Esophagus (tissue), 2 donors: ENCODE measurements around the gene GMDS. TPM values are rescaled to one million over a fixed set of nuclear protein-coding genes. Genes with fewer than 3 reads are reported as not detected.

Experiments used
- H3K27ac ChIP-seq, 2 donors: one replicate each; pipeline ENCODE4 v1.5.1; 2013; ENCODE audit warnings: low read depth in 2 of 2, mild to moderate bottlenecking in 2 of 2, inconsistent platforms in 1 of 2, low read length in 1 of 2, moderate library complexity in 1 of 2
- H3K27me3 ChIP-seq, 2 donors: one replicate each; pipeline ENCODE4 v1.6.1; 2013; ENCODE audit warnings: low read length in 2 of 2, control low read depth in 1 of 2, mild to moderate bottlenecking in 1 of 2; ENCODE audit not compliant: insufficient read depth in 2 of 2, control insufficient read depth in 1 of 2
- H3K36me3 ChIP-seq, 2 donors: one replicate each; pipeline ENCODE4 v1.6.1; 2013; ENCODE audit warnings: low read length in 1 of 2; ENCODE audit not compliant: control insufficient read depth in 2 of 2, insufficient read depth in 2 of 2
- H3K4me1 ChIP-seq, 2 donors: one replicate each; pipeline ENCODE4 v1.6.1; 2013; ENCODE audit warnings: low read length in 1 of 2; ENCODE audit not compliant: control insufficient read depth in 2 of 2, insufficient read depth in 2 of 2
- H3K4me3 ChIP-seq, 2 donors: one replicate each; pipeline ENCODE4 v1.5.1; 2013; ENCODE audit warnings: low read length in 2 of 2, mild to moderate bottlenecking in 2 of 2, low read depth in 1 of 2, moderate library complexity in 1 of 2
- H3K9me3 ChIP-seq, 2 donors: one replicate each; pipeline ENCODE4 v1.6.1; 2013; ENCODE audit warnings: mild to moderate bottlenecking in 2 of 2, low read depth in 1 of 2, low read length in 1 of 2, moderate library complexity in 1 of 2; ENCODE audit not compliant: control insufficient read depth in 2 of 2, insufficient read depth in 1 of 2
- WGBS, 2 donors: extraction: QIAGEN DNeasy Blood & Tissue Kit; methylation state at CpG; one replicate each; pipeline ENCODE4 v1.1.7; 2013; 5-methylcytosine and 5-hydroxymethylcytosine counted together
- polyA plus RNA-seq, 2 donors: library from polyadenylated mRNA; stranded (reverse); fragments of 200-250 nt; gene quantifications; one replicate each; pipeline ENCODE4 v1.2.3, GENCODE V29; 2013
- donor health status: healthy with polysubstance abuse.
- donor health status: Bipolar disorder and iron deficiency.

Gene GMDS
- polyA plus RNA-seq, 2 donors, result 42.4 to 54.5 TPM

GRCh38 chr6:1778686-1779235 lies 466.6 kb downstream of the GMDS start:
- no peak overlapping the region for H3K27ac ChIP-seq
- H3K27me3 ChIP-seq, result no peaks in the 10 kb centered on the region
- no peak overlapping the region for H3K4me3 ChIP-seq
- no peaks in the 10 kb centered on the region for H3K4me1 ChIP-seq
- H3K9me3 ChIP-seq, result no peaks in the 10 kb centered on the region
- no peaks in the 10 kb centered on the region for H3K36me3 ChIP-seq
- WGBS, 2 donors, result 75 to 77% methylated on average over 10 of the region's 10 CpGs

GRCh38 chr6:1777921-1778685 lies 467.3 kb downstream of the GMDS start:
- Histone ChIP-seq H3K27me3 (no peaks in the 10 kb centered on the region), H3K4me3 (no peak overlapping the region), H3K27ac (no peak overlapping the region), H3K9me3 (no peaks in the 10 kb centered on the region), H3K36me3 (no peaks in the 10 kb centered on the region), H3K4me1 (no peaks in the 10 kb centered on the region)
- 71 to 81% methylated on average over 9 of the region's 9 CpGs for WGBS, 2 donors

- no peaks in the 10 kb centered on the region for H3K27me3 ChIP-seq
- no peak overlapping the region for H3K4me3 ChIP-seq
- H3K27ac ChIP-seq, result no peak overlapping the region
- WGBS, 2 donors, result 74 to 81% methylated on average over 2 of the region's 2 CpGs
- no peaks in the 10 kb centered on the region for H3K9me3 ChIP-seq
- H3K36me3 ChIP-seq, result no peaks in the 10 kb centered on the region
- no peaks in the 10 kb centered on the region for H3K4me1 ChIP-seq
These were observed 470.0 kb downstream of the GMDS start for GRCh38 chr6:1775441-1775840.

- Histone ChIP-seq H3K4me3 (no peak overlapping the region), H3K4me1 (peaks cover 2 to 3% of the 10 kb centered on the region in 2 donors), H3K9me3 (no peaks in the 10 kb centered on the region), H3K27ac (no peak overlapping the region), H3K27me3 (no peaks in the 10 kb centered on the region), H3K36me3 (no peaks in the 10 kb centered on the region)
- WGBS, 2 donors, result 84 to 86% methylated on average over 5 of the region's 5 CpGs
These were observed 471.0 kb downstream of the GMDS start for GRCh38 chr6:1774226-1774915.

- Histone ChIP-seq H3K27me3 (no peaks in the 10 kb centered on the region), H3K9me3 (no peaks in the 10 kb centered on the region), H3K27ac (no peak overlapping the region), H3K4me1 (peaks cover 2 to 3% of the 10 kb centered on the region in 2 donors), H3K4me3 (no peak overlapping the region), H3K36me3 (no peaks in the 10 kb centered on the region)
- WGBS, 2 donors, result 75 to 86% methylated on average over 2 of the region's 2 CpGs
These were observed 471.7 kb downstream of the GMDS start for GRCh38 chr6:1773700-1774099.

- H3K27ac ChIP-seq, result no peak overlapping the region
- no peaks in the 10 kb centered on the region for H3K9me3 ChIP-seq
- H3K27me3 ChIP-seq, result no peaks in the 10 kb centered on the region
- H3K4me1 ChIP-seq, result peaks cover 2 to 3% of the 10 kb centered on the region in 2 donors
- 63 to 66% methylated on average over 5 of the region's 5 CpGs for WGBS, 2 donors
- no peak overlapping the region for H3K4me3 ChIP-seq
- H3K36me3 ChIP-seq, result no peaks in the 10 kb centered on the region
These were observed 474.3 kb downstream of the GMDS start for GRCh38 chr6:1770968-1771723.

- Histone ChIP-seq H3K4me3 (no peak overlapping the region), H3K27me3 (no peaks in the 10 kb centered on the region), H3K36me3 (no peaks in the 10 kb centered on the region), H3K27ac (no peak overlapping the region), H3K9me3 (no peaks in the 10 kb centered on the region), H3K4me1 (peaks cover 2 to 3% of the 10 kb centered on the region in 2 donors)
- 81 to 82% methylated on average over 7 of the region's 7 CpGs for WGBS, 2 donors
These were observed 475.0 kb downstream of the GMDS start for GRCh38 chr6:1770435-1770843.

- peaks cover 2 to 3% of the 10 kb centered on the region in 2 donors for H3K4me1 ChIP-seq
- WGBS, 2 donors, result 24 to 42% methylated on average over 7 of the region's 7 CpGs
These were observed 477.7 kb downstream of the GMDS start for GRCh38 chr6:1767481-1768246.

GRCh38 chr6:1766654-1767053 lies 478.8 kb downstream of the GMDS start:
- 77 to 81% methylated on average over 8 of the region's 8 CpGs for WGBS, 2 donors
- no peaks in the 10 kb centered on the region for H3K9me3 ChIP-seq
- H3K4me3 ChIP-seq, result no peak overlapping the region
- H3K27me3 ChIP-seq, result no peaks in the 10 kb centered on the region
- H3K36me3 ChIP-seq, result no peaks in the 10 kb centered on the region
- H3K27ac ChIP-seq, result no peak overlapping the region
- H3K4me1 ChIP-seq, result peaks cover 2 to 3% of the 10 kb centered on the region in 2 donors

More at GRCh38 chr6:1767481-1768246, 477.7 kb downstream of the GMDS start:
- Histone ChIP-seq H3K9me3 (no peaks in the 10 kb centered on the region), H3K4me3 (no peak overlapping the region), H3K36me3 (no peaks in the 10 kb centered on the region), H3K27ac (peak overlapping the region in 1 of 2 donors; percentile 0), H3K27me3 (no peaks in the 10 kb centered on the region)
